GM06990 (cell line): ENCODE results near the gene ZNF653.
A peak's percentile ranks its signal among the peaks of the same experiment; 100 is the strongest.

Source experiments
- DNase-seq: peaks from one replicate; pipeline ENCODE4 v3.0.0-alpha.2; 2011; ENCODE audit not compliant: insufficient read length; ENCODE audit errors: extremely low read depth
- H3K27me3 ChIP-seq: replicated peaks from 2 replicates; pipeline ENCODE4 v1.6.0; 2011; ENCODE audit warnings: low read length; ENCODE audit not compliant: control insufficient read depth, insufficient read depth
- H3K36me3 ChIP-seq: 2 replicates; pipeline ENCODE4 v1.5.1; 2011; ENCODE audit warnings: low read length; ENCODE audit not compliant: control insufficient read depth, insufficient read depth
- H3K4me3 ChIP-seq: replicated peaks from 2 replicates; pipeline ENCODE4 v1.5.1; 2011; ENCODE audit warnings: low read depth, mild to moderate bottlenecking, control low read depth, low read length
- CTCF ChIP-seq: IDR thresholded peaks from 2 replicates; pipeline ENCODE4 v1.5.1; 2011; ENCODE audit warnings: low read length, control low read depth, mild to moderate bottlenecking, inconsistent platforms; ENCODE audit not compliant: insufficient read depth, poor library complexity, severe bottlenecking

Gene ZNF653

GRCh38 chr19:11448410-11448809 is 57.2 kb downstream of the ZNF653 start:
- Histone ChIP-seq H3K4me3 (no peak overlapping the region), H3K36me3 (peaks cover 43% of the 10 kb centered on the region), H3K27me3 (no peaks in the 10 kb centered on the region)
- DNase-seq, result no peak
- TF ChIP-seq CTCF, result no peak

- TF ChIP-seq CTCF, result no peak
- H3K27me3 ChIP-seq, result no peaks in the 10 kb centered on the region
- DNase-seq, result no peak
- H3K4me3 ChIP-seq, result no peak overlapping the region
- peaks cover 43% of the 10 kb centered on the region for H3K36me3 ChIP-seq
These were observed 58.0 kb downstream of the ZNF653 start for GRCh38 chr19:11447347-11448262.

- DNase-seq, result no peak
- Histone ChIP-seq H3K36me3 (peaks cover 46% of the 10 kb centered on the region), H3K4me3 (no peak overlapping the region)
These were observed 58.9 kb downstream of the ZNF653 start for GRCh38 chr19:11446652-11447301.

GRCh38 chr19:11446271-11446651 is 59.4 kb downstream of the ZNF653 start:
- TF ChIP-seq CTCF, result no peak
- DNase-seq, result no peak
- Histone ChIP-seq H3K36me3 (peaks cover 51% of the 10 kb centered on the region), H3K4me3 (no peak overlapping the region), H3K27me3 (no peaks in the 10 kb centered on the region)

More at GRCh38 chr19:11446652-11447301, 58.9 kb downstream of the ZNF653 start:
- peak; percentile 76 for TF ChIP-seq CTCF
- no peaks in the 10 kb centered on the region for H3K27me3 ChIP-seq

- no peak for DNase-seq
These were observed 60.5 kb downstream of the ZNF653 start for GRCh38 chr19:11445141-11445540.

More at GRCh38 chr19:11445141-11445540, 60.5 kb downstream of the ZNF653 start:
- TF ChIP-seq CTCF, result no peak
- H3K36me3 ChIP-seq, result peaks cover 55% of the 10 kb centered on the region
- no peaks in the 10 kb centered on the region for H3K27me3 ChIP-seq
- no peak overlapping the region for H3K4me3 ChIP-seq
